ENCODE results near the gene LRRC23. TPM values are rescaled to one million over a fixed set of nuclear protein-coding genes. Genes with fewer than 3 reads are reported as not detected.

LRRC23 gene
- total and polyA plus RNA-seq, 2 of the 4 experiments (the other 2 are of a cell fraction), result 11.1 to 11.4 TPM

- Histone ChIP-seq H3K79me1 (ENCODE audit: low read depth in 1 of 2, low read length in 2 of 2) (peaks cover 5 to 20% of the 10 kb centered on the region in 2 experiments; a peak in 3 of 4 replicates), H2AK9ac (replicated peaks; ENCODE audit: low read depth, low read length, poor library complexity) (peak overlapping the region; percentile 78), H3K4me3 (ENCODE audit: insufficient read depth, low read depth, low read length) (peak overlapping the region; percentile 39), H3K9me3 (ENCODE audit: control insufficient read depth, insufficient read depth, low read length) (no peaks in the 10 kb centered on the region), H3K27ac (ENCODE audit: insufficient read depth, low read length) (peak overlapping the region; percentile 90), H3K9me1 (ENCODE audit: insufficient read depth, low read length) (0 out of 2 replicates have a peak, but pooled peaks cover 12% of the 10 kb centered on the region), H3K14ac (replicated peaks; ENCODE audit: low read depth, low read length) (peak overlapping the region; percentile 78), H3K27me3 (ENCODE audit: control insufficient read depth, insufficient read depth, low read length) (no peaks in the 10 kb centered on the region), H4K20me1 (ENCODE audit: insufficient read depth, low read length) (no peaks in the 10 kb centered on the region), H2BK120ac (ENCODE audit: low read depth, low read length) (peak overlapping the region; percentile 75), H3K9ac (ENCODE audit: low read depth, low read length) (peak overlapping the region; percentile 79), H3K4me2 (ENCODE audit: low read depth, low read length) (peak overlapping the region; percentile 61), H2BK15ac (ENCODE audit: low read depth, low read length) (peak overlapping the region; percentile 63; the same call in 2 of the 3 replicates), H3K18ac (ENCODE audit: low read depth, low read length) (peak overlapping the region; percentile 62), H3K36me3 (ENCODE audit: control insufficient read depth, insufficient read depth, low read length) (0 out of 2 replicates have a peak, but pooled peaks cover 1% of the 10 kb centered on the region), H2AK5ac (ENCODE audit: low read depth, low read length) (peak overlapping the region; percentile 88; the same call in 1 of the 2 replicates), H3K56ac (ENCODE audit: extremely low read depth, insufficient read depth, low read length) (peak overlapping the region; percentile 84), H2AFZ (replicated peaks; ENCODE audit: low read length, poor library complexity) (peak overlapping the region; percentile 95), H4K5ac (ENCODE audit: low read depth, low read length) (peak overlapping the region; percentile 96), H3K4me1 (ENCODE audit: control insufficient read depth, insufficient read depth, low read length) (peaks cover 2% of the 10 kb centered on the region; the same call in 1 of the 2 replicates), H2BK5ac (ENCODE audit: low read depth, low read length, poor library complexity, severe bottlenecking) (peak overlapping the region; percentile 86), H4K8ac (ENCODE audit: low read depth in 2 of 2, low read length in 2 of 2) (peak overlapping the region; percentile 99), H2BK20ac (ENCODE audit: low read depth, low read length) (peak overlapping the region; percentile 73), H4K91ac (ENCODE audit: insufficient read depth, low read depth, low read length) (peak overlapping the region; percentile 92), H3K23ac (ENCODE audit: low read depth, low read length) (peak overlapping the region; percentile 76), H3K4ac (ENCODE audit: low read depth, low read length) (peak overlapping the region; percentile 87)
- dilution Hi-C loops (cut with HindIII; ENCODE audit: low sequenced_read_pairs, unreplicated experiment), result no loop called here
- intact Hi-C loops (cut with micrococcal nuclease), result loop anchor here (1.0 kb wide), 2 partner anchors 18 to 66 kb away; partner anchors contain the start of gene SPSB2
- CTCF ChIA-PET, result interaction anchor here (0.6 to 2.0 kb wide), 11 partner anchors 13 to 56 kb away, joined by 3 to 17 read pairs (median 4); partner anchors contain the start of genes LRRC23 and SPSB2
- BruUV-seq (replicated peaks), result no TSS peak
- POLR2A ChIA-PET (ENCODE audit: unreplicated experiment), result interaction anchor here (0.5 to 1.4 kb wide), 8 partner anchors 9 to 930 kb away, joined by 3 to 12 read pairs (median 5); partner anchors contain the start of gene SPSB2
- WGBS, 2 experiments (ENCODE audit: extremely low coverage in 2 of 2, insufficient read length in 1 of 2), result 3% methylated on average over 35 of the region's 68 CpGs; no CpG with 5 or more reads in 1 of the 2 experiments
- DNase-seq, result peak; percentile 94
- ATAC-seq (ENCODE audit: low read depth), result peak; percentile 97
- in situ Hi-C loops (cut with MboI; ENCODE audit: low sequenced_read_pairs), result no loop called here
- TF ChIP-seq USF2 (IDR thresholded peaks at IDR 0.05; ENCODE audit: low read depth, low read length) (peak; percentile 98), CTCF (conservative IDR thresholded peaks at IDR 0.05; ENCODE audit: low read depth, low read length) (peak; percentile 96), FOS (IDR thresholded peaks at IDR 0.05; ENCODE audit: low read depth, low read length) (0 out of 2 replicates have a peak, but pooled peaks have one; percentile 14), CHD1 (IDR thresholded peaks at IDR 0.05; ENCODE audit: low read depth, low read length) (no peak; the same call in 1 of the 2 replicates), NFE2L2 (IDR thresholded peaks at IDR 0.05; ENCODE audit: low read depth, low read length) (peak; percentile 97), MAFK (IDR thresholded peaks at IDR 0.05; ENCODE audit: low read depth, low read length) (peak; percentile 76), ELK1 (IDR thresholded peaks at IDR 0.05; ENCODE audit: borderline replicate concordance, low read depth, low read length) (no peak), MAZ (IDR thresholded peaks at IDR 0.05; ENCODE audit: borderline replicate concordance, low read depth, low read length) (peak; percentile 96; the same call in 1 of the 2 replicates), SMC3 (IDR thresholded peaks at IDR 0.05; ENCODE audit: low read depth, low read length) (peak; percentile 55), RCOR1 (IDR thresholded peaks at IDR 0.05; ENCODE audit: insufficient replicate concordance, low read length) (no peak), RAD21 (IDR thresholded peaks at IDR 0.05; ENCODE audit: low read length) (peak; percentile 53), BHLHE40 (IDR thresholded peaks at IDR 0.05; ENCODE audit: low read depth, low read length) (peak; percentile 97)
These were observed 13.6 kb upstream of the LRRC23 start for GRCh38 chr12:6890789-6891645.
